Trophoblast cell (in vitro differentiated cells and primary cell): ENCODE measurements around the gene KAT6B.

Experiments
- DNase-seq, 2 donors: peaks; one replicate each; pipeline ENCODE4 v3.0.0-alpha.2; 2016
- H2AFZ ChIP-seq: 2 replicates; pipeline ENCODE4 v1.6.1; 2013; ENCODE audit warnings: low read length, moderate library complexity, mild to moderate bottlenecking; ENCODE audit not compliant: insufficient read depth, poor library complexity
- H2AK5ac ChIP-seq: 2 replicates; pipeline ENCODE4 v1.6.1; 2013; ENCODE audit warnings: mild to moderate bottlenecking, low read length
- H2BK120ac ChIP-seq: 2 replicates; pipeline ENCODE4 v1.6.1; 2013; ENCODE audit warnings: low read length, mild to moderate bottlenecking, moderate library complexity; ENCODE audit not compliant: insufficient read depth, poor library complexity
- H2BK12ac ChIP-seq: 2 replicates; pipeline ENCODE4 v1.6.1; 2013; ENCODE audit warnings: mild to moderate bottlenecking, low read length, moderate library complexity
- H2BK5ac ChIP-seq: 2 replicates; pipeline ENCODE4 v1.6.1; 2013; ENCODE audit warnings: low read length, low read depth, moderate library complexity, mild to moderate bottlenecking; ENCODE audit not compliant: poor library complexity
- H3K14ac ChIP-seq: 2 replicates; pipeline ENCODE4 v1.6.1; 2013; ENCODE audit warnings: mild to moderate bottlenecking, low read length
- H3K18ac ChIP-seq: 2 replicates; pipeline ENCODE4 v1.6.1; 2013; ENCODE audit warnings: mild to moderate bottlenecking, low read length
- H3K23ac ChIP-seq: 2 replicates; pipeline ENCODE4 v1.6.1; 2013; ENCODE audit warnings: low read length
- H3K27ac ChIP-seq: 2 replicates; pipeline ENCODE4 v1.5.1; 2013; ENCODE audit warnings: low read depth, mild to moderate bottlenecking, inconsistent platforms, low read length, moderate library complexity
- H3K27me3 ChIP-seq: 2 replicates; pipeline ENCODE4 v1.6.1; 2013; ENCODE audit warnings: inconsistent platforms, mild to moderate bottlenecking, low read length, moderate library complexity; ENCODE audit not compliant: insufficient read depth
- H3K36me3 ChIP-seq, 2 experiments: 1 replicate in 1 of 2; 2 replicates in 1 of 2; pipeline ENCODE4 v1.6.1; 2013; ENCODE audit warnings: low read length in 2 of 2, mild to moderate bottlenecking in 2 of 2, moderate library complexity in 1 of 2; ENCODE audit not compliant: insufficient read depth in 2 of 2, control insufficient read depth in 1 of 2
- H3K4ac ChIP-seq: 2 replicates; pipeline ENCODE4 v1.6.1; 2013; ENCODE audit warnings: low read depth, mild to moderate bottlenecking, low read length, moderate library complexity
- H3K4me1 ChIP-seq, 2 experiments: 1 replicate in 1 of 2; 2 replicates in 1 of 2; pipeline ENCODE4 v1.6.1; 2013; ENCODE audit warnings: low read length in 2 of 2, mild to moderate bottlenecking in 2 of 2, moderate library complexity in 1 of 2; ENCODE audit not compliant: insufficient read depth in 2 of 2, control insufficient read depth in 1 of 2
- H3K4me2 ChIP-seq: 2 replicates; pipeline ENCODE4 v1.6.1; 2013; ENCODE audit warnings: inconsistent platforms, mild to moderate bottlenecking, low read length, moderate library complexity
- H3K4me3 ChIP-seq: 2 replicates; pipeline ENCODE4 v1.5.1; 2013; ENCODE audit warnings: mild to moderate bottlenecking, low read depth, low read length, inconsistent platforms
- H3K79me1 ChIP-seq: one replicate; pipeline ENCODE4 v1.6.1; 2013; ENCODE audit warnings: low read length
- H3K79me2 ChIP-seq: 2 replicates; pipeline ENCODE4 v1.6.1; 2013; ENCODE audit warnings: low read length, mild to moderate bottlenecking; ENCODE audit not compliant: control insufficient read depth, insufficient read depth, poor library complexity
- H3K9ac ChIP-seq: 2 replicates; pipeline ENCODE4 v1.6.1; 2013; ENCODE audit warnings: mild to moderate bottlenecking, low read length
- H3K9me3 ChIP-seq: 2 replicates; pipeline ENCODE4 v1.6.1; 2013; ENCODE audit warnings: low read depth, mild to moderate bottlenecking, control low read depth, inconsistent platforms, low read length; ENCODE audit not compliant: insufficient read depth
- H4K12ac ChIP-seq: 2 replicates; pipeline ENCODE4 v1.6.1; 2013; ENCODE audit warnings: low read depth, mild to moderate bottlenecking, low read length, moderate library complexity
- H4K8ac ChIP-seq: 2 replicates; pipeline ENCODE4 v1.6.1; 2013; ENCODE audit warnings: low read depth, mild to moderate bottlenecking, low read length, moderate library complexity
- H4K91ac ChIP-seq: one replicate; pipeline ENCODE4 v1.6.1; 2013; ENCODE audit warnings: low read depth, mild to moderate bottlenecking, low read length, moderate library complexity
- WGBS: extraction: QIAGEN DNeasy Blood & Tissue Kit; methylation state at CpG from one replicate; pipeline ENCODE4 v1.1.7; 2013; ENCODE audit warnings: missing lambda C conversion rate; ENCODE audit not compliant: insufficient read length, insufficient coverage; ENCODE audit errors: extremely low coverage; 5-methylcytosine and 5-hydroxymethylcytosine counted together

KAT6B gene

DNA sequence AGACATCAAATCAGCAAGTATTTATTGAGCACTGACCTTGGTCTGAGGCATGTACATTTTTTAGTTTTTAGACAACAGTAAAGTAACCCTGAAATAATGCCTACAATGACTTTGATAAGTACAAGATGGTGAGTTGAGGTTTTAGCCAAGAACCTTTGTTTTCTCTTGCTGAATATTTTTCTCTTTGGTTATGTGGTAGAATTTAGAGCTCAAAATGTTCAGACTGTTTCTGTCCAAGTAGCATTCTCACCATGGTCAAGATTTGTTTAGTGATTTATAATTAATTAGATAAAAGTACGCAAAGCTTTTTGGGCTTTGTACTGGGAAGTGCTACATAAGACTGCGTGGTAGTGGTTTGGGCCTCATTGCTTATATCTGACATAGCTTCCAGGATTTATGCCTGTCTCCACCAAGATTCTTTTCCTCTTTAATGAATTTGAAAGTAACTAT lies 102.4 kb downstream of the KAT6B start:
- Histone ChIP-seq H3K14ac (no peak overlapping the region), H2BK12ac (no peak overlapping the region), H3K9ac (no peak overlapping the region), H4K12ac (no peak overlapping the region), H3K4ac (no peak overlapping the region), H3K9me3 (peaks cover 2% of the 10 kb centered on the region), H3K18ac (no peak overlapping the region), H3K79me1 (no peaks in the 10 kb centered on the region), H3K4me3 (no peak overlapping the region), H4K8ac (no peak overlapping the region), H3K36me3 (no peaks in the 10 kb centered on the region), H2AFZ (no peak overlapping the region), H2BK5ac (no peak overlapping the region), H3K4me2 (no peak overlapping the region), H3K4me1 (no peaks in the 10 kb centered on the region), H3K27me3 (no peaks in the 10 kb centered on the region), H3K27ac (no peak overlapping the region), H2AK5ac (no peak overlapping the region), H2BK120ac (no peak overlapping the region), H4K91ac (no peak overlapping the region), H3K79me2 (peaks cover 2% of the 10 kb centered on the region), H3K23ac (no peak overlapping the region)
- no peak for DNase-seq
- WGBS: no CpG with 5 or more reads among the region's 2 CpGs

DNA sequence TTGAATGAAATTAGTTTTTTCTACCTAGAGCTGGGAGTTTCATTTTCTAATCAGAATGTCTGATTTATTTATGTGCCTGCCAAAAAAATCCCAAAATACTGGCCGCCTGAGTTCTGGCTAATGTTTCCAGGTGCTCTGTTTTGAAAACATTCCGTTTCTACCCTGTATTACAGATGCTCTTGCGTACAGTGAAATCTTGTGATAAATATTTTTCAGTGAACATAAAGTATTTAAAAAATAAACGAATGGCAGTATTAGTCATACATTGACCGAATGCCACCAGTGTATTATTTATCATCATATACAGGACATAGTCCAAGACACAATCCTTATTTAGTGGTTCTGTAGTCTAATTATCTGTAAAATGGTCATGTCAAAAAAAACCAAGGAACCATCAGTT lies 102.8 kb downstream of the KAT6B start:
- no peaks in the 10 kb centered on the region for H3K36me3 ChIP-seq
- H3K14ac ChIP-seq: no peak overlapping the region
- H2BK12ac ChIP-seq: no peak overlapping the region
- H2AFZ ChIP-seq: no peak overlapping the region
- no peak overlapping the region for H3K4me2 ChIP-seq
- no peak overlapping the region for H3K4me3 ChIP-seq
- H2AK5ac ChIP-seq: no peak overlapping the region
- peaks cover 2% of the 10 kb centered on the region for H3K9me3 ChIP-seq
- no peaks in the 10 kb centered on the region for H3K27me3 ChIP-seq
- no peak overlapping the region for H4K8ac ChIP-seq
- no peaks in the 10 kb centered on the region for H3K79me1 ChIP-seq
- H3K4ac ChIP-seq: no peak overlapping the region
- no peak overlapping the region for H3K9ac ChIP-seq
- H3K23ac ChIP-seq: no peak overlapping the region
- H3K4me1 ChIP-seq: no peaks in the 10 kb centered on the region
- H3K18ac ChIP-seq: no peak overlapping the region
- H3K79me2 ChIP-seq: peaks cover 2% of the 10 kb centered on the region
- H4K91ac ChIP-seq: no peak overlapping the region
- no peak overlapping the region for H3K27ac ChIP-seq
- H2BK5ac ChIP-seq: no peak overlapping the region
- no peak for DNase-seq
- no peak overlapping the region for H4K12ac ChIP-seq
- WGBS: no CpG with 5 or more reads among the region's 5 CpGs
- H2BK120ac ChIP-seq: no peak overlapping the region

DNA sequence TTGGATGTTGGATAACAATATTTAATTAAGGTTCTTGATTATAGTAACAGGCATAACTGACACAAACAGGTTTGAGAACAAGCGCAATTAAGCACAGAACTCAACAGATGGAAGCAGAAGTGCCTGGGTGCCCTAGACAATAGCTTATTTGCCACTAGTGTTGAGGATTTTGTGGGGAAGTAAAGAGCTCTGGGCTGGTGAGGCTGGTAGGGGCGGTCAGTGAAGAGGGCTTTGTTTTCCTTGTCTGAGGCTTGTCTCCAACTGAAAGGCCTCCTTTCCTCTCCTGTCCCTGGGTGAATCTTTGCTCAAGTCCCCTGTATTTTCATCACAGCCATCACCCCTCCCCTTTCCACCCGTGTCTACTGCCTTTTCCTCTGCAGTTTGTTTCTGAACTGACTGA lies 104.6 kb downstream of the KAT6B start:
- Histone ChIP-seq H3K9ac (no peak overlapping the region), H3K4me2 (no peak overlapping the region), H3K27me3 (no peaks in the 10 kb centered on the region), H3K4me3 (no peak overlapping the region), H3K18ac (no peak overlapping the region), H3K79me2 (no peaks in the 10 kb centered on the region), H3K9me3 (no peaks in the 10 kb centered on the region), H4K8ac (no peak overlapping the region), H3K4me1 (no peaks in the 10 kb centered on the region), H3K4ac (no peak overlapping the region), H3K79me1 (no peaks in the 10 kb centered on the region), H3K36me3 (no peaks in the 10 kb centered on the region), H4K91ac (no peak overlapping the region), H3K23ac (no peak overlapping the region), H2BK5ac (no peak overlapping the region), H2AFZ (no peak overlapping the region), H3K27ac (no peak overlapping the region), H4K12ac (no peak overlapping the region), H3K14ac (no peak overlapping the region), H2BK120ac (no peak overlapping the region), H2AK5ac (no peak overlapping the region), H2BK12ac (no peak overlapping the region)
- WGBS: no CpG with 5 or more reads among the region's 3 CpGs
- no peak for DNase-seq

DNA sequence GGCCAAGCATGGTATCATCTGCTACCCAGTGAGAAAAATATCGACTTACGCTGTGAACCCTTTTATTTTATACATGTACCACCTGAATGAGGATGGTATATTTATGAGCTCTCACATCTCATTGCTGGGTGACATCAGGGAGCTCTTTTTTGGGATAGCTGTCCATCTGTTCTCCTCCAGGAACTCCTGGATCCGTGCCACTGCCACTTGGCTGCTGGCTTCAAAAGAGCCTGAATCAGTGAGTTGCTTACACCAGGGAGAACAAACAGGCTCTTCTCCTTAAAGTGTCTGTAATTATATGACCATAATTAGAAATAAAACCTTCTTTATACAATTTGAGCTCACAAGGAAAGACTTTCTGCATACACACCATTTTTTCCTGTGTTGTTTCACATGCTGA lies 106.2 kb downstream of the KAT6B start:
- no peak overlapping the region for H3K18ac ChIP-seq
- no peak overlapping the region for H3K4me3 ChIP-seq
- H3K4me2 ChIP-seq: no peak overlapping the region
- no peak overlapping the region for H3K27ac ChIP-seq
- no peak overlapping the region for H3K23ac ChIP-seq
- H2BK12ac ChIP-seq: no peak overlapping the region
- no peak overlapping the region for H3K14ac ChIP-seq
- H3K79me2 ChIP-seq: no peaks in the 10 kb centered on the region
- no CpG with 5 or more reads among the region's 3 CpGs for WGBS
- H2BK120ac ChIP-seq: no peak overlapping the region
- no peak overlapping the region for H3K4ac ChIP-seq
- no peak overlapping the region for H2AK5ac ChIP-seq
- no peak for DNase-seq
- H4K8ac ChIP-seq: no peak overlapping the region
- no peaks in the 10 kb centered on the region for H3K9me3 ChIP-seq
- no peaks in the 10 kb centered on the region for H3K4me1 ChIP-seq
- no peak overlapping the region for H4K91ac ChIP-seq
- H2BK5ac ChIP-seq: no peak overlapping the region
- no peak overlapping the region for H3K9ac ChIP-seq
- no peaks in the 10 kb centered on the region for H3K79me1 ChIP-seq
- no peak overlapping the region for H2AFZ ChIP-seq
- H4K12ac ChIP-seq: no peak overlapping the region
- no peaks in the 10 kb centered on the region for H3K36me3 ChIP-seq
- no peaks in the 10 kb centered on the region for H3K27me3 ChIP-seq
